Stimulated activated CD4-positive, alpha-beta T cell treated with anti-CD3 and anti-CD28 coated beads, Interleukin-2, amount 100 ng/mL, for 48 hours (primary cell): ENCODE data around the gene SRP68.
"Not testable (repeated sequence)": the region's sequence is repeated elsewhere in the genome, so short reads cannot be mapped to it uniquely, and the experiment has no call there.

Experiments used
- DNase-seq, 2 donors: peaks; one replicate each; pipeline ENCODE4 v3.0.0-alpha.2; 2020

The SRP68 gene

DNA sequence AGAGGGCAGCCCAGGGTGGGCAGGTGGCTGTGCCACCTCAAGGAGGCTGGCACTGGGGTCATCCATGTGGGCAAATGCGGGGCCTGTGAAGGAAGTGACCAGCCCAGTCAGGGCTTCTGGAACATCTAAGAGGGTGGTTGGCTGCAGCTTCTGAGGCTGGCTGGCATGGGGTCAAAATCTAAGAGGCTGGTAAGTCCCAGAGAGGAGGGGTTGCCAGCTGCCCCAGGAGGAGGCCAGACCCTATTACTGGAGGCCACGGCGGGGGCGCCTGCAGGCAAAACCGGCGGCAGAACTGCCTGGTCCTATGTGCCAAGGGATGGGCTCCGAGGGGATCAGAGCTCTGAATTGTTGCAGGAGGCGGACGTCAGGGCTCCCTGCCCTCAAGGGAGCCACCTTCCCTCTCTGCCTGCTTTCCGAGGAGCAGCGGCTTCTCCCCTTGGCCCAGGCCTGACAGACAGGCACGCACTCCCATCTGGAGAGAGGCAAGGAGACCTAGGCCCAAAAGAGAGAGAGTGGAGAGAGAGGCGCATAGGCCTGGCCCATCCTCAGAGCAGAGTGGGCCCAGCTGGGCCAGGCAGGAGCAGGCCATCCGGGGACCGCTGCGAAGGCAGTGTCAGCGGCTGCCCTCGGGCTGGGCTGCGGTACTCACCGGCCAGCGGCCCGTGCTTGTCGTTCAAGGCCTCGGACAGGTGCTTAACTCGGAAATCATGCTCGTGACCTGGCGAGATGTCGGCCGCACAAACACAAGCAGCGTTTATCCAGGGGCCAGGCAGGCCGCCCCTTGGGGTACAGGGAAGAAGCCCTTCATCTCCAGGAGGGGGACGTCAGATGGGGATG lies 17.6 kb upstream of the SRP68 start:
- DNase-seq: no peak

- DNase-seq: no peak
Observed at GRCh38 chr17:76088868-76089576, 16.7 kb upstream of the SRP68 start.

- DNase-seq: no peak
Observed at GRCh38 chr17:76088041-76088867, 15.9 kb upstream of the SRP68 start.

DNA sequence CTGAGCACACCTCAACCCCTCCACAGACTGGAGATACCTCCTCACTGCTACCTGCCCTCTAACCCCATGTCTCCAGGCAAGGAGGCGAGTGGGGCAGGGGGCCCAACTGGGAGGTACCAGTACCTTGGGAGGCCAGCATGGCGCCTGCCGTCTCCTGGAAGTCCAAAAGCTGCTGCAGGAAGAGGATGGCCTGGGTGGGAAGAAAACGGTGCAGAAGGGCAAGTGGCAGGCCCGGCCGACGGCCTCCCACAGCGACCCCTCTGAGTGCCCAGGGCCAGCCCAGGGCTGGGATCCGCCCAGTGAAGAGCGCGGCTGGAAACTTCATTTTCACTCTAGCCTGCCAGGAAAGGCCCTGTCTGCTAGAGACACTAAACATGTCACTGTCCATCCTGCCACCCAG lies 15.2 kb upstream of the SRP68 start:
- no peak for DNase-seq

- no peak for DNase-seq
Observed at GRCh38 chr17:76086384-76086783, 14.1 kb upstream of the SRP68 start.

DNA sequence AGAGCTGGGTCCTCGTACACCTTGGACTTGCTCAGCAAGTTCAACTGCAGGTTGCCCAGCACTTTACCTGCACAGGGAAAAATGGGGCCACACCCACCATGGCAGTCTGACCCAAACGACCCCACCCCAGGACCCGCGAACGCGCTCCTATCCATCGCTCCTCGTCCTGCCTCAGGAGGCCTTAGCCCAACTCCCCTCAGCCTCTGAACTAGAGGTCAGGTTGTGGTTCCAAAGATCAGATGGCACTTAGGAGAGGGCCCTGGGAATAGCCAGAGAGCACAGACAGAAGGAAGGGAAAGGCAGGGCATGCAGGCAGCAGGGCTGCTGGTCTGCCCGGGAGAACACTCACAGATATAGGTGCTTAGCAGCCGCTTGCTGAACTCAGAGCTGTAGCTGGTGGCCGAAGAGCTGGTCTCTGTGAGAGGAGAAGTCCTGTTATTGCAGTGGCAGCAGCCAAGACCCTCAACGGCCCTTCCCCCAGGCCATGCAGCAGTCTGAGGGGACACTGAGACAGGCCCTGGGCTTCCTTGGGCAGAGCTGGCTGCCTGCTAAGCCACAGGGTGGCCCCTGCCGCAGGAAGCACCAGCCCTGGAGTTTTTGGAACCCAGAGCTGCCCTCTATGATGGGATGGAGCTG lies 13.5 kb upstream of the SRP68 start:
- DNase-seq: no peak

- DNase-seq: no peak
Observed at GRCh38 chr17:76085066-76085730, 12.9 kb upstream of the SRP68 start.

GRCh38 chr17:76083536-76084182 lies 11.3 kb upstream of the SRP68 start:
- no peak for DNase-seq

DNA sequence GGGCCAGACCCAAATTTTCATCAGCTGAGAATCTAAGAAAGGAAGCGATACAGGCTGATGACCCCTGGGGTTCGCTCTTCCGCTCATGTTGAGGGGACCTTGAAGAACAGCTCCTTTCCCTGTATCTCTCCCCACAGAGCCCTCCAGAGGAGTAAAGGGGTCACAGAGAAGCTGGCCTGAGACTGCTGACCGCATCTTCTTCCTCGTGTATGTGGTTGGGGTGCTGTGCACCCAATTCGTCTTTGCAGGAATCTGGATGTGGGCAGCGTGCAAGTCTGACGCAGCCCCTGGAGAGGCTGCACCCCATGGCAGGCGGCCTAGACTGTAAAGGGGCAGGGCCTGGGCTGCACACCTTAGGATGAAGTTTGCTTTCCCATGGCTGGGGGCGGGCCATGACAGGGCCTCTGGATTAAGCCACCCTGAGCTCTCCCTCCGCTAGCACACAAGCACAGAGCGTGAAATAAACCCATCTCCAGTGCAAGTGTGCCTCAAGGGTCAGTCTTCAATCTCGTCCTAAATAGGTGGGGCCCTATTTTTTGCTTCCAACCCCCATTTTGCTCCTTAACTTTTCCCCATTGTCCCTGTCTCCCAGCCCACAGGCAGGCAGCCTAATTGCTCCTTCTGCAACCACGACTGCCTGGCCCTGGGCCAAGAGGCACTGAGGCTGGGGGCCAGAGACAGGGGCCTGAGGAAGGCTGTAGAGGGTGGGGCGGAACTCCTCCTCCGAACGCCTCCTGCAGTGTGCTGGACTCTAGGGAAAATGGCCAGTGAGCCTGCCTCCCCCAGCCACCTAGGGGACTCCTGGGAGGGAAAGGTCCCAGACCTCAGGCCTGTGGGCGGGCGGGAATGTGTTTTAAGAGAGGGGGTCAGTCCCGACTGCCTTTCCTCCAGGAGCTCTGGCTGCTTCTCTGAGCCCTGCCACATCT lies 10.3 kb upstream of the SRP68 start:
- no peak for DNase-seq

GRCh38 chr17:76081295-76082210 lies 9.2 kb upstream of the SRP68 start:
- DNase-seq: no peak

DNA sequence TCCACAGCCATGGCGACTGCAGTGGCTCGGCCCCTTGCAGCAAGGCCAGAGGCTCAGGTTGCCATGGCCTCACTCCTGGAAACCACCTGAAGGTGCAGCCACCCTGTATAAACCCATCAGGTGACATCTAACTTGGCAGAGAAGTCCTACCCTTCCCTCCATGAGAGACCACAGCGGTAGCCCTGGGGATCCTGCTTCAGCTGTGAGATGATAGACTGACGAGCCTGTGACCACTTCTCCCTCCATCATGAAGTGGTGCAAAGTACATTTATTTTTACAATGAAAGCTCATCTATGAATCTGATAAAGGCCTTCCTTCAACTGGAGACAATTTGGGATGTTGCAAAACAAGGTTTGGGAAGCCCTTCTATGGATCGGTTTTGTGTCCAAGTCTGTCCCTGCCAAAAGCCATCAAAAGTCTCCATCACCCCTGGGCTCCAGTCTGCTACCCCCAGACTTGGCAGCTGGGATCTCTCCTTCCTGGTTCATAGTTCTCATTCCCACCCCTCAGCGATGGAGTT lies 8.5 kb upstream of the SRP68 start:
- DNase-seq: no peak

DNA sequence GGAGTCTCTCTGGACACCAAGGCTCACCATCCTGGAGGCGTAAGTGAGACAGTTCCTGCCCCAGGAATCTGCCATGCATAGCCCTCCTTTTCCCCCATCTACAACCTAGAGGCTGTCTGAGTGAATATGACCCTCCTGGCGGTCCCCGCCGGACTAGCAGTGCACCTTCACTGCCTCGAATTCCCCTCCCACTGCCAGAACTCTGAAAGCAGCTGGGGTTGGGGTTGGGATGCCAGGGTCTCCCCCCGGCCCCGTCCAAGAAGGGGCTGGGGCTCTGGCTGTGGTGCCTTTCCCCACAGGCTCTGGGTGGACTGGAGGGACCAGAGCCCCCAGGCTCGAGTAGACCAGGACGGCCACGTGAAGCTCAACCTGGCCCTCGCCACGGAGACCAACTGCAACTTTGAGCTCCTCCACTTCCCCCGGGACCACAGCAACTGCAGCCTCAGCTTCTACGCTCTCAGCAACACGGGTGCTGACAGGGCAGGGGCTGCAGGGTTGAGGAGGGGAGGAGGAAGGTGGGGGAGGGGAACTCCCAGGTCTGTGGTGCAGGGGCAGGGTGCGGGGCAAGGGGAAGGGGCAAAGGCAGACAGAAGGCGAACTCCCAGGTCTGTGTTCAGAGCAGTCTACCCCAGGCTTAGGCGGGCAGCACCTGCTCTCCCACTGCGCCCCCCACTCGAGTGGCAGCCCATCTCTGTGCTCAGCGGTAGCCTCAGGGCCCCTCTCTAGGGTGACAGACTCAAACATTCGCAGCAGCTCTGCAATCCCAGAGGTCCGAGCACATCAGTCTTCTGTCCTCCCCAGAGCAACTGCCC lies 7.8 kb upstream of the SRP68 start:
- no peak for DNase-seq

- DNase-seq: no peak
Observed at GRCh38 chr17:76079535-76079955, 7.2 kb upstream of the SRP68 start.

- no peak for DNase-seq
Observed at GRCh38 chr17:76078860-76079534, 6.7 kb upstream of the SRP68 start, which contains the start of gene ZACN. Gene ZACN, plus strand, starts transcription at chr17:76079182. Its CDS starts 83 bp downstream, at chr17:76079265.

DNA sequence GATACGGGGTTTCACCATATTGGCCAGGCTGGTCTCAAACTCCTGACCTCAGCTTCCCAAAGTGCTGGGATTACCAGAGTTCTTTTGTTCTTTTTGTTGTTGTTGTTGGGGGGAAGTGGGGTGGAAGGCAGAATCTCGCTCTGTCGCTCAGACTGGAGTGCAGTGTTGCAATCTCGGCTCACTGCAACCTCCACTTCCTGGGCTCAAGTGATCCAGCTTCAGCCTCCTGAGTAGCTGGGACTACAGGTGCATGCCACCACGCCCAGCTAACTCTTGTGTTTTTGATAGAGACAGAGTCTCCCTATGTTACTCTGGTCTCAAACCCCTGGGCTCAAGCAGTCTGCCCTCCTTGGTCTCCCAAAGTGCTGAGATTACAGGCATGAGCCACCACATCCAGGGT lies 6.1 kb upstream of the SRP68 start:
- not testable (repeated sequence) for DNase-seq

DNA sequence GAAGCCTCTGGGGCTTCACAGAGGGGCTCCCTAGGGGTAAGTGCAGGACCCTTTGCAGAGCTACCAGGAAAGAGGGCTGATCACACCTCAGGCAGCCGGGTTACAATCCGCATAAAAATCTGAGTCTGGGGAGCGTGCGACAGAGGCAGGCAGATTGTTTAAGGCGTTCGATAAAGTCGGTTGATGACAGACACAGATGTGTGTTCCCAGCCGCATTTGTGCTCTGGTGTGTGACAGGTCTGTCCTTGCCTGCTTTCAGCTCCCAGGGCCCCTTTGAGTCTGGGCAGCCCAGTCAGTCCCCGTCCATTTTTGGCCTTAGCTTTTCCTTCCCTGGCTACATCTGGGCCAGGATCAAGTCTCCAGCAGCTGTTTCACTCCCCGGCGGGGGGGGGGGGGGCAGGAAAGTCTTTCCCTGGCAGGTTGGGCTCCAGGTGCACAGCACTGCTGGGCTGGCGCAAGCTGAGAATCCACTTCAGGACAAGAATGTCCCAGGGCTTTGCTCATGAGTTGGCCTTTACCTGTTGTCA lies 5.3 kb upstream of the SRP68 start:
- DNase-seq: no peak
